MCF 10A (cell line): Measurements from ENCODE around the gene MOV10L1. TPM values are rescaled to one million over a fixed set of nuclear protein-coding genes. Genes with fewer than 3 reads are reported as not detected.

Source experiments
- BruUV-seq: library from RNA; stranded (reverse); fragments of 400-500 nt; replicated peaks from 2 replicates; lab custom pipeline; 2021; lab: Mats Ljungman, UMichigan
- CTCF ChIA-PET: fragments of 300-600 bp; sonication (Branson Sonifier 250); formaldehyde crosslinking; extraction: SDS; loops from one replicate; lab custom pipeline; 2021; ENCODE audit warnings: antibody characterized with exemption, inconsistent platforms; lab: Yijun Ruan, JAX
- POLR2A ChIA-PET: fragments of 300-600, 350-650 bp; sonication (Branson Sonifier 250); formaldehyde crosslinking; extraction: SDS; loops from one replicate; lab custom pipeline; 2020; ENCODE audit warnings: antibody characterized with exemption, inconsistent platforms; lab: Yijun Ruan, JAX
- DNase-seq: peaks from one replicate; pipeline ENCODE4 v3.0.0-alpha.2; 2018; ENCODE audit not compliant: unreplicated experiment
- H3K27ac Mint-ChIP-seq: one replicate; pipeline ENCODE4 v1.8.0; 2022; ENCODE audit warnings: mild to moderate bottlenecking, low read depth, mixed read lengths; ENCODE audit not compliant: unreplicated experiment
- H3K27me3 Mint-ChIP-seq: one replicate; pipeline ENCODE4 v1.8.0; 2022; ENCODE audit warnings: mixed read lengths; ENCODE audit not compliant: insufficient read depth, unreplicated experiment
- H3K36me3 Mint-ChIP-seq: one replicate; pipeline ENCODE4 v1.8.0; 2022; ENCODE audit warnings: mild to moderate bottlenecking, moderate library complexity, mixed read lengths; ENCODE audit not compliant: insufficient read depth, unreplicated experiment
- H3K4me1 Mint-ChIP-seq: one replicate; pipeline ENCODE4 v1.8.0; 2022; ENCODE audit warnings: mixed read lengths; ENCODE audit not compliant: insufficient read depth, unreplicated experiment
- H3K4me3 Mint-ChIP-seq: one replicate; pipeline ENCODE4 v1.8.0; 2022; ENCODE audit warnings: mild to moderate bottlenecking, moderate library complexity, mixed read lengths; ENCODE audit not compliant: unreplicated experiment
- H3K9me3 Mint-ChIP-seq: one replicate; pipeline ENCODE4 v1.8.0; 2022; ENCODE audit warnings: mixed read lengths; ENCODE audit not compliant: unreplicated experiment
- intact Hi-C: fragments of 100-400 bp; cut with micrococcal nuclease; formaldehyde crosslinking; loops from 2 replicates; pipeline ENCODE4 v1.14.1; 2022
- total RNA-seq: library from RNA; stranded (reverse); gene quantifications from 2 replicates; pipeline ENCODE4 v1.2.3, GENCODE V29; 2022
- TF ChIP-seq, protein P1 (sequence below): fragments of 200-600 bp; IDR thresholded peaks from one replicate; pipeline ENCODE4 v1.8.0; 2022; ENCODE audit warnings: antibody characterized with exemption, mild to moderate bottlenecking; ENCODE audit not compliant: unreplicated experiment

The MOV10L1 gene
- total RNA-seq, 1 experiment from 2014 or later = not detected

DNA sequence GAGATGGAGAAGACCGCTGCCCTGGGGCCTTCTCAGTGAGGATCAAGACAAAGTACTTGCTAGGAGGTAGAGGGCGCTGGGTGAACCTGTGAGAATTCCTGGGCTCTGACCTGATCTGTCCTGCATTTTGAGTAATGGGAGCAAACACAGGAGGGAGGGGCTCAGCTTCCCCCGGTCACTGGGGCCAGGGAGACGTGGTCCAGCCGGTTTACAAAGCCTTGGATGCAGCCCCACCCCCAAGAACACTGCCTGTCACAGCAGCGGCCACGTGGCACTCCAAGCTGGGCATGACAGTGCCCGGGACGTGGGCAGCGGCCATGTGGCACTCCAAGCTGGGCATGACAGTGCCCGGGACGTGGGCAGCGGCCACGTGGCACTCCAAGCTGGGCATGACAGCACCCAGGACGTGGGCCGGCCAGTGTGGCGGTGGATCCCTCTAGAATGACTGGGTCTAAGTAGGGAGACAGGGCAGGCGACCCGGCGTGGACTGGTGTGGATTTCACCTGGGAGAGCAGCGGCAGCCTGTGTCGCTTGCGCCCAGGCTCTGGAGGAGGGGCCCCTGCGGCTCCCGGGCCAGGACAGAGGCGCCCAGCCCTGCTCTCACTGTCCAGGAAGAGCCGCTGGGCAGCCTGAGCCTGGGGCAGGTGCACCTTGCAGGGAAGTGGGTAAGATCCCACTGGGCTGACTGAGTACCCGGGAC lies 29.2 kb upstream of the MOV10L1 start:
- Mint-ChIP-seq H3K9me3 (no peaks in the 10 kb centered on the region), H3K4me3 (no peak overlapping the region), H3K4me1 (no peaks in the 10 kb centered on the region), H3K27ac (no peak overlapping the region), H3K36me3 (no peaks in the 10 kb centered on the region), H3K27me3 (no peaks in the 10 kb centered on the region)
- intact Hi-C loops = no loop called here
- TF ChIP-seq, protein P1, sequence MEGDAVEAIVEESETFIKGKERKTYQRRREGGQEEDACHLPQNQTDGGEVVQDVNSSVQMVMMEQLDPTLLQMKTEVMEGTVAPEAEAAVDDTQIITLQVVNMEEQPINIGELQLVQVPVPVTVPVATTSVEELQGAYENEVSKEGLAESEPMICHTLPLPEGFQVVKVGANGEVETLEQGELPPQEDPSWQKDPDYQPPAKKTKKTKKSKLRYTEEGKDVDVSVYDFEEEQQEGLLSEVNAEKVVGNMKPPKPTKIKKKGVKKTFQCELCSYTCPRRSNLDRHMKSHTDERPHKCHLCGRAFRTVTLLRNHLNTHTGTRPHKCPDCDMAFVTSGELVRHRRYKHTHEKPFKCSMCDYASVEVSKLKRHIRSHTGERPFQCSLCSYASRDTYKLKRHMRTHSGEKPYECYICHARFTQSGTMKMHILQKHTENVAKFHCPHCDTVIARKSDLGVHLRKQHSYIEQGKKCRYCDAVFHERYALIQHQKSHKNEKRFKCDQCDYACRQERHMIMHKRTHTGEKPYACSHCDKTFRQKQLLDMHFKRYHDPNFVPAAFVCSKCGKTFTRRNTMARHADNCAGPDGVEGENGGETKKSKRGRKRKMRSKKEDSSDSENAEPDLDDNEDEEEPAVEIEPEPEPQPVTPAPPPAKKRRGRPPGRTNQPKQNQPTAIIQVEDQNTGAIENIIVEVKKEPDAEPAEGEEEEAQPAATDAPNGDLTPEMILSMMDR = no peak
- no peak for DNase-seq
- ChIA-PET CTCF (no interaction called here), POLR2A (interaction anchor here (0.7 kb wide), 1 partner anchor 43 kb away, joined by 3 read pairs; no protein-coding TSS in a partner anchor)
- no TSS peak for BruUV-seq

DNA sequence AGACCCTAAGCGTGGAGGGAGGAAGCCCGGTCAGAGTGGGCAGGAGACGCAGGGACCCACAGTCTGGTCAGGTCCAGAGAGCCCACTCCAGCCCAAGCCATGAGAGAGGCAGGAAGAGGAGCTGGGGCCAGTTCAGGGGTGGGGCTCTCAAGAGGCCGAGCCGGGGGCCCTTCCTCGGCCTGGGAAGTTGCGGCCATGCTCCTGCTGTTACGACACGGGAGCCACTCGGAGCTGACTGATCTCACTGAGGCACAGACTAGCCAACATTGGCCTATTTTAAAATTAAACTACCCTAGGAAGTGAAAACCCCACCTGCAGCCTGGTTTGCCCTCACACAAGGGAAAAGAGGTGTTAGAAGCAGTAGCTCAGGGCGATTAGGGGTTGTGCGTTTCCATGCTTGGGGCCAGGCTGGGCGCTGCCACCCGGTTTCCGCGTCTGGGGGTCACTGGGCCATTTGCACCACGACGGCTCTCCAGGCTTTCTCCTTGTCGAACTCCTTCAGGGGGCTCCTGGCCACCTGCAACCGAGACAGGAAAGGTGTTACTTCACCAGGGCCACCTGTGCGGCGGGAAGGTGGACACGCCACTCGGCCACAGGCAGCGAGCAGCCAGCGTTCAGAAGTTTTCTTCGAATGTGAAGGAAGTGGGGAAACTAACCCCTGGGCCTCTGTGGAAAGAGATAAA lies 28.5 kb upstream of the MOV10L1 start:
- POLR2A ChIA-PET = no interaction called here
- H3K27ac Mint-ChIP-seq = no peak overlapping the region
- BruUV-seq = no TSS peak
- intact Hi-C loops = no loop called here
- no peaks in the 10 kb centered on the region for H3K27me3 Mint-ChIP-seq
- H3K4me1 Mint-ChIP-seq = no peaks in the 10 kb centered on the region
- TF ChIP-seq, protein P1 = no peak
- no peaks in the 10 kb centered on the region for H3K9me3 Mint-ChIP-seq
- no peaks in the 10 kb centered on the region for H3K36me3 Mint-ChIP-seq
- DNase-seq = no peak
- CTCF ChIA-PET = no interaction called here
- H3K4me3 Mint-ChIP-seq = no peak overlapping the region

DNA sequence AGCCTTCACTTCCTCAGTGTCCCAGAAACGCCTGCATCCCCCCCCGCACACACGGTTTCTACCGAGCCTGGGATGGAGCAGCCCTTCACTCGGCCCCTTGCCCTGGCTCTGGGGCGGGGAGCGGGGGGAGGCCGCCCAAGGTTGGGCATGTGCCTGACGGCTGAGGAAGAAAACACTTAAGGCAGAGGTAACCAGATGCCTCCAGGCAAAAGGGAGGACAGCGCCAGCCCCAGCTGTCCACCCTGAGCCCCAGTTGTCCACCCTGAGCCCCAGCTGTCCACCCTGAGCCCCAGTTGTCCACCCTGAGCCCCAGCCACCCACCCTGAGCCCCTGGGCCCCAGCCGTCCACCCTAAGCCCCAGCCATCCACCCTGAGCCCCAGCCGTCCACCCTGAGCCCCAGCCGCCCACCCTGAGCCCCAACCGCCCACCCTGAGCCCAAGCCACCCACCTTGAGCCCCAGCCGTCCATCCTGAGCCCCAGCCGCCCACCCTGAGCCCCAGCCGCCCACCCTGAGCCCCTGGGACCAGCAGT lies 27.9 kb upstream of the MOV10L1 start:
- Mint-ChIP-seq H3K4me1 (no peaks in the 10 kb centered on the region), H3K36me3 (no peaks in the 10 kb centered on the region), H3K27me3 (no peaks in the 10 kb centered on the region), H3K27ac (no peak overlapping the region), H3K9me3 (no peaks in the 10 kb centered on the region), H3K4me3 (no peak overlapping the region)
- intact Hi-C loops = no loop called here
- POLR2A ChIA-PET = no interaction called here
- no peak for DNase-seq
- CTCF ChIA-PET = no interaction called here
- TF ChIP-seq, protein P1 = no peak
- no TSS peak for BruUV-seq

DNA sequence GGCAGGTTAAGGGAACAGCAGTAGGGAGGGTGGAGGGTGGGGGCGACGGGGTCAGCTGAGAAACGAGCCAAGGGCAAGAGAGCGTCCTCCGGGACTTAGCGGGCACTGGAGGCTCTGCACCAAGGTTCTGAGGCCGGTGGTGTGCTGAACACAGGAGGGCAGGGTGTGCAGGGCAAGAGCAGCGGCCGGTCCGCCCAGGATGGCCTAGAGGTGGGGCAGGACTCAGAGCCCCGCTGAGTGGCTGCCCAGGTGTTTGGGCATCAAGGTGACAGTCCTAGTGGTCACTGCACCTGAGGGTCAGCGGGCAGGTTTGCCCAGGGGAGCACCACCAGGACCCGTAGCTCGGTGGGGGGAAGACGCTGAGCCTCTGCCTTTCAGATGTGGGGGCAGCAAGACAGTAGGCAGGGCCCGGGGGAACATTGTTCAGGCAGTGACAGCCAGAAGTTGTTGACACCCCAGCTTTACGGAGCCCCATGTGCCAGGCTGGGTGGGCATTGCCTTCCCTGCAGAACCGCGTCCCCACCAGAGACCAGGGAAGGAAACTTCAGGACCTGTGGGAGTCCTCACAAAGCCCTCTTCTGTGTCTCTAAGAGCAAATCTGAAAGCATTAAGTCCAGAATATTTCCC lies 27.2 kb upstream of the MOV10L1 start:
- no peaks in the 10 kb centered on the region for H3K27me3 Mint-ChIP-seq
- H3K4me1 Mint-ChIP-seq = no peaks in the 10 kb centered on the region
- CTCF ChIA-PET = no interaction called here
- no TSS peak for BruUV-seq
- H3K36me3 Mint-ChIP-seq = no peaks in the 10 kb centered on the region
- no peaks in the 10 kb centered on the region for H3K9me3 Mint-ChIP-seq
- H3K27ac Mint-ChIP-seq = no peak overlapping the region
- TF ChIP-seq, protein P1 = no peak
- no peak overlapping the region for H3K4me3 Mint-ChIP-seq
- POLR2A ChIA-PET = no interaction called here
- intact Hi-C loops = no loop called here
- DNase-seq = no peak
